Mesangial cell (primary cell): Measurements from ENCODE around the gene HSPA13. TPM values are rescaled to one million over a fixed set of nuclear protein-coding genes. Genes with fewer than 3 reads are reported as not detected.

ENCODE experiments used
- total RNA-seq: library from RNA; depleted of rRNA; stranded (reverse); fragments of >200 nt; gene quantifications from 2 replicates; pipeline ENCODE4 v1.2.3, GENCODE V29; 2015

HSPA13 gene, protein sequence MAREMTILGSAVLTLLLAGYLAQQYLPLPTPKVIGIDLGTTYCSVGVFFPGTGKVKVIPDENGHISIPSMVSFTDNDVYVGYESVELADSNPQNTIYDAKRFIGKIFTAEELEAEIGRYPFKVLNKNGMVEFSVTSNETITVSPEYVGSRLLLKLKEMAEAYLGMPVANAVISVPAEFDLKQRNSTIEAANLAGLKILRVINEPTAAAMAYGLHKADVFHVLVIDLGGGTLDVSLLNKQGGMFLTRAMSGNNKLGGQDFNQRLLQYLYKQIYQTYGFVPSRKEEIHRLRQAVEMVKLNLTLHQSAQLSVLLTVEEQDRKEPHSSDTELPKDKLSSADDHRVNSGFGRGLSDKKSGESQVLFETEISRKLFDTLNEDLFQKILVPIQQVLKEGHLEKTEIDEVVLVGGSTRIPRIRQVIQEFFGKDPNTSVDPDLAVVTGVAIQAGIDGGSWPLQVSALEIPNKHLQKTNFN
- 24.5 and 34.7 TPM in 2 replicates for total RNA-seq

DNA sequence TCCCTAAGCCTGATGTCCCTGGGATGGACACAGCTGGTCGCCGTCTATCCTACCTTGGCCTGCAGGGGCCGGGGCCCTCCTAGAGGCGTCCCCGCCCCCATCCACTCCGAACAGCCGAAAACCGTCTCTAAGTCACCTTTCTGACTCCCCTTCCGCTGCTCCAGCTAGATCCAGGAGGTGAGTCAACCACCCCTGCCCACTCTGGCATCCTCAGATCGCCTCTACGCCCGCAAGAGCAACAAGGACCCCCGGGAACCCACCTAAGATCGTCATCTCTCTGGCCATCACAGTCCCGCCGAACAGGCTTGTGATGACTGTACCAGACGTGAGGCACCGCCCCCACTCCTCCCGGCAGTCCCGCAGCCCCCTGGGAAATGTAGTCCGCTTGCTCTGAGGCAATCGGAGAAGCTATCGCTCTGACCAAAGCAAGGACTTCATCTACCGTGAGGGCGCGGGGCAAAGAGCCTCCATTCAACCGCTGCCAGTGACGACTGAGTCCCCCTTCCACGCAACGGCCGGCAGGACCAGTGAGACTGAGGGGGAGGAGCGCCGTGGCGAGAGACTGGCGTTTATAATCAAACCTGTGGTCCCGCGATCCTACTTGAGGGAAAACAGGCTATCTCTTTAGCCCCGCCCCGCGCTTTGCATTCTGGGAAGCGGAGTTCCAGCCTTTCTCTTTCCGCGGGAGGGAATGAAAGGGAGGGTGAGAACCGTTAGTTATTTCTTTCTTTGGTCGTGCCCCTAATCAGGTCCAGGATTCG lies at the start of gene HSPA13:
Gene HSPA13 (minus strand): TSS at position 312 of the 761 bp plus-strand sequence. CDS start 27 bp downstream, at position 285.

Other genes with a start within 250 kb of the HSPA13 start
- gene LIPI, start 172.2 kb downstream of the HSPA13 start, total RNA-seq, result not detected in 2 replicates
- gene RBM11, start 167.0 kb downstream of the HSPA13 start, total RNA-seq, result 2.0 TPM in 1 of 2 replicates, not detected in the other
- gene SAMSN1, start 163.2 kb upstream of the HSPA13 start, total RNA-seq, result 0.13 TPM in 1 of 2 replicates, not detected in the other